HL-60 (cell line): ENCODE results near the gene PDK1.
"Not testable (repeated sequence)": the region's sequence is repeated elsewhere in the genome, so short reads cannot be mapped to it uniquely, and the experiment has no call there.

Source experiments
- DNase-seq, 2 experiments: peaks; one replicate each; pipeline ENCODE4 v3.0.0-alpha.2; 2010 to 2020; ENCODE audit warnings: low read depth in 1 of 2, low spot score in 1 of 2
- H3K27ac ChIP-seq: fragments of 250-450 bp; sonication (Bioruptor Pico); replicated peaks from 2 replicates; pipeline ENCODE4 v1.5.1; 2020; ENCODE audit warnings: mild to moderate bottlenecking, moderate library complexity
- H3K27me3 ChIP-seq: fragments of 250-450 bp; sonication (Bioruptor Pico); 2 replicates; pipeline ENCODE4 v1.5.1; 2021; ENCODE audit warnings: mild to moderate bottlenecking, moderate library complexity; ENCODE audit not compliant: insufficient read depth, poor library complexity, severe bottlenecking
- H3K4me3 ChIP-seq: replicated peaks from 2 replicates; pipeline ENCODE4 v1.5.1; 2011; ENCODE audit warnings: mild to moderate bottlenecking, control low read depth, low read length; ENCODE audit not compliant: insufficient read depth
- GABPA ChIP-seq: IDR thresholded peaks from 2 replicates; pipeline ENCODE4 v1.6.1; 2012; ENCODE audit warnings: low read depth
- POLR2AphosphoS5 ChIP-seq: IDR thresholded peaks from 2 replicates; pipeline ENCODE4 v1.6.1; 2012; ENCODE audit warnings: low read depth
- SPI1 ChIP-seq: IDR thresholded peaks from 2 replicates; pipeline ENCODE4 v1.6.1; 2012; ENCODE audit warnings: low read depth, mild to moderate bottlenecking, borderline replicate concordance
- TF ChIP-seq, protein P1 (sequence below): IDR thresholded peaks from one replicate; pipeline ENCODE4 v1.5.1; 2011; ENCODE audit warnings: low read length, control low read depth, inconsistent platforms; ENCODE audit not compliant: insufficient read depth
- TF ChIP-seq, protein P2 (sequence below): IDR thresholded peaks from 2 replicates; pipeline ENCODE4 v1.6.1; 2012; ENCODE audit warnings: low read depth; ENCODE audit not compliant: insufficient replicate concordance

Gene PDK1

DNA sequence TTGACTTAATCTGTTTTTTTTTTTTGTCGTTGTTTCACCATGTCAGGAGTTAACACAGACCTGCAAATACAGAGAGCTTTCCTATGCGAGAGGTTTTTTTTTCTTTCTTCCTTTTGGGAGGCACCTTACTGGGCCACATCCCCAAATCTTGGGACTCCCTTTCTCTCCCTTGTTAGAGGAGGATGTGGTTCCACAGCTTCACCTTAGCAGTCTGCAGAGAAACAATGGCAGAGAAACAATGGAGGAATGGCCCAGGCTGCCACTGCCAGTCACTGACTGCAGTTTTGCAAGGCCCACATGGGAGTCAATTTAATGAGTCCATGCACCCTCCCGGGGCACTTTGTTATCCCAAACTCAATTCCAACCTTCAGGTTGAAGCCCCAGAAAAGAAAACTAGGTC is 20.8 kb upstream of the PDK1 start:
- no peak overlapping the region for H3K4me3 ChIP-seq
- no peak for DNase-seq

DNA sequence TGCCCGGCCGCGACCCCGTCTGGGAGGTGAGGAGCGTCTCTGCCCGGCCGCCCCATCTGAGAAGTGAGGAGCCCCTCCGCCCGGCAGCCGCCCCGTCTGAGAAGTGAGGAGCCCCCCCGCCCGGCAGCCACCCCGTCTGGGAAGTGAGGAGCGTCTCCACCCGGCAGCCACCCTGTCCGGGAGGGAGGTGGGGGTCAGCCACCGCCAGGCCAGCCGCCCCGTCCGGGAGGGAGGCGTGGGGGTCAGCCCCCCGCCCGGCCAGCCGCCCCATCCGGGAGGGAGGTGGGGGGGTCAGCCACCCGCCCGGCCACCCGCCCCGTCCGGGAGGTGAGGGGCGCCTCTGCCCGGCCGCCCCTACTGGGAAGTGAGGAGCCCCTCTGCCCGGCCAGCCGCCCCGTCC is 18.0 kb upstream of the PDK1 start:
- H3K27ac ChIP-seq, DNase-seq, H3K27me3 ChIP-seq, H3K4me3 ChIP-seq: not testable (repeated sequence)

More for the DNA sequence above, 20.8 kb upstream of the PDK1 start:
- TF ChIP-seq GABPA (no peak), POLR2AphosphoS5 (no peak), SPI1 (no peak)
- TF ChIP-seq, protein P1, sequence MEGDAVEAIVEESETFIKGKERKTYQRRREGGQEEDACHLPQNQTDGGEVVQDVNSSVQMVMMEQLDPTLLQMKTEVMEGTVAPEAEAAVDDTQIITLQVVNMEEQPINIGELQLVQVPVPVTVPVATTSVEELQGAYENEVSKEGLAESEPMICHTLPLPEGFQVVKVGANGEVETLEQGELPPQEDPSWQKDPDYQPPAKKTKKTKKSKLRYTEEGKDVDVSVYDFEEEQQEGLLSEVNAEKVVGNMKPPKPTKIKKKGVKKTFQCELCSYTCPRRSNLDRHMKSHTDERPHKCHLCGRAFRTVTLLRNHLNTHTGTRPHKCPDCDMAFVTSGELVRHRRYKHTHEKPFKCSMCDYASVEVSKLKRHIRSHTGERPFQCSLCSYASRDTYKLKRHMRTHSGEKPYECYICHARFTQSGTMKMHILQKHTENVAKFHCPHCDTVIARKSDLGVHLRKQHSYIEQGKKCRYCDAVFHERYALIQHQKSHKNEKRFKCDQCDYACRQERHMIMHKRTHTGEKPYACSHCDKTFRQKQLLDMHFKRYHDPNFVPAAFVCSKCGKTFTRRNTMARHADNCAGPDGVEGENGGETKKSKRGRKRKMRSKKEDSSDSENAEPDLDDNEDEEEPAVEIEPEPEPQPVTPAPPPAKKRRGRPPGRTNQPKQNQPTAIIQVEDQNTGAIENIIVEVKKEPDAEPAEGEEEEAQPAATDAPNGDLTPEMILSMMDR, result no peak
- TF ChIP-seq, protein P2, sequence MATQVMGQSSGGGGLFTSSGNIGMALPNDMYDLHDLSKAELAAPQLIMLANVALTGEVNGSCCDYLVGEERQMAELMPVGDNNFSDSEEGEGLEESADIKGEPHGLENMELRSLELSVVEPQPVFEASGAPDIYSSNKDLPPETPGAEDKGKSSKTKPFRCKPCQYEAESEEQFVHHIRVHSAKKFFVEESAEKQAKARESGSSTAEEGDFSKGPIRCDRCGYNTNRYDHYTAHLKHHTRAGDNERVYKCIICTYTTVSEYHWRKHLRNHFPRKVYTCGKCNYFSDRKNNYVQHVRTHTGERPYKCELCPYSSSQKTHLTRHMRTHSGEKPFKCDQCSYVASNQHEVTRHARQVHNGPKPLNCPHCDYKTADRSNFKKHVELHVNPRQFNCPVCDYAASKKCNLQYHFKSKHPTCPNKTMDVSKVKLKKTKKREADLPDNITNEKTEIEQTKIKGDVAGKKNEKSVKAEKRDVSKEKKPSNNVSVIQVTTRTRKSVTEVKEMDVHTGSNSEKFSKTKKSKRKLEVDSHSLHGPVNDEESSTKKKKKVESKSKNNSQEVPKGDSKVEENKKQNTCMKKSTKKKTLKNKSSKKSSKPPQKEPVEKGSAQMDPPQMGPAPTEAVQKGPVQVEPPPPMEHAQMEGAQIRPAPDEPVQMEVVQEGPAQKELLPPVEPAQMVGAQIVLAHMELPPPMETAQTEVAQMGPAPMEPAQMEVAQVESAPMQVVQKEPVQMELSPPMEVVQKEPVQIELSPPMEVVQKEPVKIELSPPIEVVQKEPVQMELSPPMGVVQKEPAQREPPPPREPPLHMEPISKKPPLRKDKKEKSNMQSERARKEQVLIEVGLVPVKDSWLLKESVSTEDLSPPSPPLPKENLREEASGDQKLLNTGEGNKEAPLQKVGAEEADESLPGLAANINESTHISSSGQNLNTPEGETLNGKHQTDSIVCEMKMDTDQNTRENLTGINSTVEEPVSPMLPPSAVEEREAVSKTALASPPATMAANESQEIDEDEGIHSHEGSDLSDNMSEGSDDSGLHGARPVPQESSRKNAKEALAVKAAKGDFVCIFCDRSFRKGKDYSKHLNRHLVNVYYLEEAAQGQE, result no peak
- Histone ChIP-seq H3K27ac (no peak overlapping the region), H3K27me3 (no peaks in the 10 kb centered on the region)

DNA sequence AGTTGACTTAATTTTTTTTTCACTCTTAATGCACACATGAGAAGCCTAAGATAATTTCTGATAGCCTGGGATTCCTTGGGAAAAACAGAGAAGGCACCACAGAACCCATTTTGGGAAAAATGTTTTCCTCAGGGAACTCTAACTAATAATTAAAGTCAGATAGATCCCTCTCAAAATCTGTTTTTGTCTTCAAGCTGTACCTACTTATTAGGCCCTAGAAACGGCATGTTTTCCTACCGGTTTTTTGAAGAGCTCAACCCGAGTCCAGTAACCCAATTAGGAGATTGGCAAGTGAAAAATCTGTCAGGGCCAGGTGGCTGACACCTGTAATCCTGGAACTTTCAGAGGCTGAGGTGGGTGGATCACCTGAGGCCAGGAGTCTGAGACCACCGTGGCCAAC is 16.1 kb upstream of the PDK1 start:
- TF ChIP-seq SPI1, result no peak
- TF ChIP-seq, protein P1, result no peak
- TF ChIP-seq, protein P2, result no peak
- TF ChIP-seq GABPA, result no peak
- no peak for TF ChIP-seq POLR2AphosphoS5
- Histone ChIP-seq H3K4me3 (no peak overlapping the region), H3K27me3 (no peaks in the 10 kb centered on the region), H3K27ac (no peak overlapping the region)
- DNase-seq, result no peak

DNA sequence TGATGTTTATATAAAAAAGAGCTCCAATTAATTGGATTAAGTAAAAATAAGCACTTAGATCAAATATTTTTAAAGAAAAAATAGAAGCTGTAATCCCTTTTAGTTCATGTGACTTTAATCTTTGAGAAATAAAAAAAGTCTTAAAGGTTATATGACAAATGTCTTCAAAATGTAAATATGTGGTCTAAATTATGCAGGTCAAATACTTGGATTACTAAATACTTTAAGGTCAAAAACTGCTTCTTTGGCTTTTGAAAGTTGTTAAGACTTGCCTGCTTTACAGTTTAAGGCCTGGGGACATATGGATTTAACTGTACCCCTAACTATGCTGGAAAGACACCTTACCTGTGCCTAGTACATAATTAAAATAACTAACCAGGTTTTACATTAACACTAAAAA is 15.5 kb upstream of the PDK1 start:
- H3K27ac ChIP-seq, result no peak overlapping the region
- H3K4me3 ChIP-seq, result no peak overlapping the region
- no peak for DNase-seq
- no peaks in the 10 kb centered on the region for H3K27me3 ChIP-seq
- TF ChIP-seq, protein P2, result no peak
- TF ChIP-seq, protein P1, result no peak
- TF ChIP-seq GABPA (no peak), POLR2AphosphoS5 (no peak), SPI1 (no peak)
